IMR-90 (cell line): Measurements from ENCODE around the gene KRTAP5-9.
"Not testable (repeated sequence)": the region's sequence is repeated elsewhere in the genome, so short reads cannot be mapped to it uniquely, and the experiment has no call there.

ENCODE experiments used
- CEBPB ChIP-seq: IDR thresholded peaks from 2 replicates; pipeline ENCODE4 v1.6.1; 2012; ENCODE audit warnings: low read depth, low read length, improper control_type of control experiment
- CHD1 ChIP-seq: IDR thresholded peaks from 2 replicates; pipeline ENCODE4 v1.6.1; 2012; ENCODE audit warnings: low read depth, low read length, improper control_type of control experiment
- CTCF ChIP-seq: conservative IDR thresholded peaks from 2 replicates; pipeline ENCODE4 v1.5.1; 2012; ENCODE audit warnings: mild to moderate bottlenecking, low read depth, low read length, improper control_type of control experiment
- ELK1 ChIP-seq: fragments of 150-350 bp; IDR thresholded peaks from 2 replicates; pipeline ENCODE4 v1.6.1; 2016; ENCODE audit warnings: low read depth, mild to moderate bottlenecking, low read length, moderate library complexity, borderline replicate concordance
- MXI1 ChIP-seq: IDR thresholded peaks from 2 replicates; pipeline ENCODE4 v1.6.1; 2012; ENCODE audit warnings: low read depth, mild to moderate bottlenecking, low read length, moderate library complexity, borderline replicate concordance
- POLR2A ChIP-seq: IDR thresholded peaks from 2 replicates; pipeline ENCODE4 v1.6.1; 2012; ENCODE audit warnings: mild to moderate bottlenecking, low read depth, low read length
- RAD21 ChIP-seq: IDR thresholded peaks from 2 replicates; pipeline ENCODE4 v1.6.1; 2012; ENCODE audit warnings: low read length, improper control_type of control experiment

- not testable (repeated sequence) for TF ChIP-seq POLR2A, CTCF, ELK1, CHD1, RAD21, MXI1, CEBPB
Measured at GRCh38 chr11:71579513-71579912, 31.3 kb downstream of the KRTAP5-9 start.
